ENCODE data around the gene HACE1. TPM values are rescaled to one million over a fixed set of nuclear protein-coding genes. Genes with fewer than 3 reads are reported as not detected.

HACE1 gene
- total RNA-seq, 4 donors from 2014 or later, result 10.1 to 24.3 (median 14.6) TPM

DNA sequence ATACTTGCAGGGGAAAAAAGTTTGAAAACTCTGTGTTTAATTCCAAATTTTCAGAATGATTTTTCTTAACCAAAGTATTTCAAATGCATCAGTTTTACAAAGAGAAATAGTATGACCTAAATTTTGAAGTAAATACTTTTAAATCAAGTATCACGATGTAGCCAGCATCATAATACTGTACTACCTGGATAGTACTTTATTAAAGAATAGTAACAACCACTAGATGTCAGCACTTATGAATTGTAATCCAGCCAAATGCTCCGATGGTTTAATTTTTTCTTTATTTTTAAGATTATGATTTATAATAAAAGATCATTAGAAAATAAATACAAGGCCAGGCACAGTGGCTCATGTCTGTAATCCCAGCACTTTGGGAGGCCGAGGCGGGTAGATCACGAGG is 37.2 kb upstream of the HACE1 start:
- H3K9me3 ChIP-seq, result no peaks in the 10 kb centered on the region
- no peak overlapping the region for H3K4me3 ChIP-seq
- no peak overlapping the region for H3K27ac ChIP-seq
- DNase-seq, result no peak
- peaks cover 3% of the 10 kb centered on the region for H3K27me3 ChIP-seq
- 67 to 73% methylated on average over 5 of the region's 5 CpGs for WGBS, 2 donors (ENCODE audit: low coverage in 1 of 2)
- no peaks in the 10 kb centered on the region for H3K36me3 ChIP-seq
- intact Hi-C loops (cut with DNase I; ENCODE audit: low total_unique reads) (no loop called here), in situ Hi-C loops (cut with MboI; ENCODE audit: low pct_ligation_motif_present in 1 of 4, low pct_unique_long_range_greater_than_20kb in 1 of 4, low sequenced_read_pairs in 3 of 4) (no loop called here)
- H3K4me1 ChIP-seq, result no peaks in the 10 kb centered on the region
- TF ChIP-seq POLR2A (IDR thresholded peaks at IDR 0.05) (no peak), EP300 (IDR thresholded peaks at IDR 0.05; ENCODE audit: low read depth) (no peak)
- TF ChIP-seq, protein P1, sequence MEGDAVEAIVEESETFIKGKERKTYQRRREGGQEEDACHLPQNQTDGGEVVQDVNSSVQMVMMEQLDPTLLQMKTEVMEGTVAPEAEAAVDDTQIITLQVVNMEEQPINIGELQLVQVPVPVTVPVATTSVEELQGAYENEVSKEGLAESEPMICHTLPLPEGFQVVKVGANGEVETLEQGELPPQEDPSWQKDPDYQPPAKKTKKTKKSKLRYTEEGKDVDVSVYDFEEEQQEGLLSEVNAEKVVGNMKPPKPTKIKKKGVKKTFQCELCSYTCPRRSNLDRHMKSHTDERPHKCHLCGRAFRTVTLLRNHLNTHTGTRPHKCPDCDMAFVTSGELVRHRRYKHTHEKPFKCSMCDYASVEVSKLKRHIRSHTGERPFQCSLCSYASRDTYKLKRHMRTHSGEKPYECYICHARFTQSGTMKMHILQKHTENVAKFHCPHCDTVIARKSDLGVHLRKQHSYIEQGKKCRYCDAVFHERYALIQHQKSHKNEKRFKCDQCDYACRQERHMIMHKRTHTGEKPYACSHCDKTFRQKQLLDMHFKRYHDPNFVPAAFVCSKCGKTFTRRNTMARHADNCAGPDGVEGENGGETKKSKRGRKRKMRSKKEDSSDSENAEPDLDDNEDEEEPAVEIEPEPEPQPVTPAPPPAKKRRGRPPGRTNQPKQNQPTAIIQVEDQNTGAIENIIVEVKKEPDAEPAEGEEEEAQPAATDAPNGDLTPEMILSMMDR (IDR thresholded peaks at IDR 0.05), result no peak

DNA sequence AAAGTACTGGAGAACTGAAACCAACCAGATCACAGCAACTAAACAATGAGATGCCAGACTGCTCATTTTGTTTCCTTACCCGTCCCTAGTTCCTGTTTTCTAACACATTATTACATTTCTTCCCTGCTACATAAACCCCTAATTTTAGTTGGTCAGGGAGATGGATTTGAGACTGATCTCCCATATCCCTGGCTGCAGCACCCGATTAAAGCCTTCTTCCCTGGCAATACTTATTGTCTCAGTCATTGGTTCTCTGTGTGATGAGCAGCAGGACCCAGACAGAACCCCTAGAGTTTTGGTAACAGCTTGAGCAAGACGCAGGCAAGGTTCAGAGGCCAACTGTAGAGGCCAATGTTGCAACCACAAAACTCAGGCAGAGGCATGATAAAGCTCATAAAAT is 28.3 kb upstream of the HACE1 start:
- no peaks in the 10 kb centered on the region for H3K4me1 ChIP-seq
- TF ChIP-seq EP300 (IDR thresholded peaks at IDR 0.05; ENCODE audit: low read depth), result no peak
- TF ChIP-seq POLR2A (IDR thresholded peaks at IDR 0.05), result no peak
- no peaks in the 10 kb centered on the region for H3K36me3 ChIP-seq
- H3K27ac ChIP-seq, result no peak overlapping the region
- in situ Hi-C loops (cut with MboI; ENCODE audit: low pct_ligation_motif_present in 1 of 4, low pct_unique_long_range_greater_than_20kb in 1 of 4, low sequenced_read_pairs in 3 of 4) (no loop called here), intact Hi-C loops (cut with DNase I; ENCODE audit: low total_unique reads) (no loop called here)
- H3K9me3 ChIP-seq, result peaks cover 0 to 4% of the 10 kb centered on the region in 2 donors
- H3K27me3 ChIP-seq, result peaks cover 11% of the 10 kb centered on the region
- H3K4me3 ChIP-seq, result no peak overlapping the region
- DNase-seq, result no peak
- WGBS, 2 donors (ENCODE audit: low coverage in 1 of 2), result 74 to 89% methylated on average over 1 to 3 of the region's 3 CpGs

DNA sequence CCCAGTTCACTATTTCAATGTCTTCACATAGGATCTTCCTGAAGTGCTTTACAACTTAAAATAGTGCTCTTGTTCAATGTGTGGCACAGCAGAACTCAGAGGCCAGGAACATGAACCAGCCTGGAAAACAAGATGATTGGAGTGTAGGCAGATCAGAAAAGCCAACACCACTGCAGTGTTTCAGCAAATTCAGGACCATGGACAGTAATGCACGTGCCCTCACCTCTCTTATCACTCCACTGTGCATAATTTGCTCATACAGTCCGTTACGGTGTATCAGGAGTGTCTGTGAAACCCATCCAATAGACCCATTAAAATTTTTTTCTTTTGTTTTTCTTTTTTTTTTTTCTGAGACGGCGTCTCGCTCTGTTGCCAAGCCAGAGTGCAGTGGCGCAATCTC is 27.6 kb upstream of the HACE1 start:
- TF ChIP-seq, protein P1 (IDR thresholded peaks at IDR 0.05), result no peak
- TF ChIP-seq POLR2AphosphoS5 (IDR thresholded peaks at IDR 0.05) (no peak), EP300 (IDR thresholded peaks at IDR 0.05; ENCODE audit: low read depth) (no peak), POLR2A (IDR thresholded peaks at IDR 0.05) (no peak)
- no peak overlapping the region for H3K27ac ChIP-seq
- no peaks in the 10 kb centered on the region for H3K4me1 ChIP-seq
- no peak for DNase-seq
- H3K4me3 ChIP-seq, result no peak overlapping the region
- no peaks in the 10 kb centered on the region for H3K36me3 ChIP-seq
- H3K9me3 ChIP-seq, result peaks cover 0 to 4% of the 10 kb centered on the region in 2 donors
- 47 to 65% methylated on average over 5 to 7 of the region's 7 CpGs for WGBS, 2 donors (ENCODE audit: low coverage in 1 of 2)
- H3K27me3 ChIP-seq, result peaks cover 11% of the 10 kb centered on the region
- in situ Hi-C loops (cut with MboI; ENCODE audit: low pct_ligation_motif_present in 1 of 4, low pct_unique_long_range_greater_than_20kb in 1 of 4, low sequenced_read_pairs in 3 of 4), result no loop called here
- intact Hi-C loops (cut with DNase I; ENCODE audit: low total_unique reads), result no loop called here

DNA sequence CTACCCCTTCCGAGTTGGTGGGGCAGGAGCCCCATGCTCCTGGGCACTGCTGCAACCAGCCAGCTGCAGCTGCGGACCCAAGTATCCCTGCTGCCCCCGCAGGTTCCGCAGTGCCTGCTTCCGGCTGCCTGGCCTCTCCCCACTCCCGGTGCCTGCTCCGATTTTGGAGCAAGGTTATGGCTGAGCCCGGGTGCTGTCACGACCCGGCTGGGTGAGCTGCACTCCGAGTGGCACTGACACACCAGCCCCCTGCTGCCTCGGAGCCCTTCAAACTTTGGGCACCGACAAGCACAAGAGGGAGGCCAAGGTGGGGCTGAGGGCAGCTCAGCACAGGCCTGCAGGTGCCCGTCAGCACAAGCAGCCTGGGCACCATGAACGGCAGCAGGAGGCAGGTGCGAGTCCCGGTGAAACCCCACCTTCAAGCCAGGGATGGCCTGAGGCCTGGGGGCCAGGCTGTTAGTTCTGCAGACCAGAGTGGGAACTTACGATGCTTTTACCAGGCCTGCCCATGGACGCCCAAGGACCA is 25.9 kb upstream of the HACE1 start:
- DNase-seq, result no peak
- no peak for TF ChIP-seq POLR2A (IDR thresholded peaks at IDR 0.05)
- TF ChIP-seq, protein P1 (IDR thresholded peaks at IDR 0.05), result no peak
- no peak for TF ChIP-seq EP300 (IDR thresholded peaks at IDR 0.05; ENCODE audit: low read depth)
- no peak for TF ChIP-seq POLR2AphosphoS5 (IDR thresholded peaks at IDR 0.05)
- Histone ChIP-seq H3K36me3 (no peaks in the 10 kb centered on the region), H3K9me3 (peaks cover 0 to 4% of the 10 kb centered on the region in 2 donors), H3K4me1 (no peaks in the 10 kb centered on the region), H3K4me3 (no peak overlapping the region), H3K27me3 (peaks cover 11% of the 10 kb centered on the region), H3K27ac (no peak overlapping the region)
- intact Hi-C loops (cut with DNase I; ENCODE audit: low total_unique reads), result no loop called here
- 74% methylated on average over 15 of the region's 19 CpGs; no CpG with 5 or more reads in 1 of the 2 donors for WGBS, 2 donors (ENCODE audit: low coverage in 1 of 2)
- in situ Hi-C loops (cut with MboI; ENCODE audit: low pct_ligation_motif_present in 1 of 4, low pct_unique_long_range_greater_than_20kb in 1 of 4, low sequenced_read_pairs in 3 of 4), result no loop called here
